Measurements from ENCODE around the gene IGF2R.

The IGF2R gene

GRCh38 chr6:159989492-159990480 lies 20.9 kb downstream of the IGF2R start:
- DNase-seq (no peak), ATAC-seq (ENCODE audit: insufficient read depth, low read depth) (no peak)
- H3K9ac ChIP-seq (ENCODE audit: low read depth, low read length) = no peak overlapping the region
- H3K4me3 ChIP-seq (ENCODE audit: low read depth in 1 of 2, low read length in 2 of 2) = no peak overlapping the region
- no peaks in the 10 kb centered on the region for H3K27me3 ChIP-seq (ENCODE audit: insufficient read depth, low read length, poor library complexity)
- H3K27ac ChIP-seq (ENCODE audit: low read length) = peak overlapping the region; percentile 58
- H3K4me1 ChIP-seq (ENCODE audit: insufficient read depth, low read length) = peaks cover 60% of the 10 kb centered on the region
- TF ChIP-seq EZH2 (IDR thresholded peaks at IDR 0.05; ENCODE audit: borderline replicate concordance, low read depth, low read length, severe bottlenecking) (no peak), CTCF (IDR thresholded peaks at IDR 0.05; ENCODE audit: borderline replicate concordance, extremely low read depth, low read length, poor library complexity, severe bottlenecking) (no peak)
- H3K9me3 ChIP-seq (ENCODE audit: insufficient read depth, low read length, severe bottlenecking) = no peaks in the 10 kb centered on the region
- peaks cover 45% of the 10 kb centered on the region for H3K36me3 ChIP-seq (ENCODE audit: insufficient read depth, low read length)
- no peak overlapping the region for H2AFZ ChIP-seq (ENCODE audit: low read depth, low read length)
- peaks cover 100% of the 10 kb centered on the region for H3K79me2 ChIP-seq (ENCODE audit: insufficient read depth, low read length)
- peaks cover 48% of the 10 kb centered on the region for H4K20me1 ChIP-seq (ENCODE audit: insufficient read depth, low read length)
- H3K4me2 ChIP-seq (ENCODE audit: insufficient read depth, low read length) = no peak overlapping the region

GRCh38 chr6:159992366-159992765 lies 23.5 kb downstream of the IGF2R start:
- Histone ChIP-seq H3K4me2 (ENCODE audit: insufficient read depth, low read length) (no peak overlapping the region), H3K4me3 (ENCODE audit: low read depth in 1 of 2, low read length in 2 of 2) (no peak overlapping the region), H3K36me3 (ENCODE audit: insufficient read depth, low read length) (peaks cover 59% of the 10 kb centered on the region), H3K9ac (ENCODE audit: low read depth, low read length) (no peak overlapping the region), H3K27ac (ENCODE audit: low read length) (no peak overlapping the region), H3K79me2 (ENCODE audit: insufficient read depth, low read length) (peaks cover 100% of the 10 kb centered on the region), H3K4me1 (ENCODE audit: insufficient read depth, low read length) (peaks cover 66% of the 10 kb centered on the region), H2AFZ (ENCODE audit: low read depth, low read length) (no peak overlapping the region), H3K27me3 (ENCODE audit: insufficient read depth, low read length, poor library complexity) (no peaks in the 10 kb centered on the region), H4K20me1 (ENCODE audit: insufficient read depth, low read length) (peaks cover 52% of the 10 kb centered on the region), H3K9me3 (ENCODE audit: insufficient read depth, low read length, severe bottlenecking) (no peaks in the 10 kb centered on the region)
- no peak for ATAC-seq (ENCODE audit: insufficient read depth, low read depth)
- DNase-seq = no peak
- TF ChIP-seq CTCF (IDR thresholded peaks at IDR 0.05; ENCODE audit: borderline replicate concordance, extremely low read depth, low read length, poor library complexity, severe bottlenecking) = no peak
- TF ChIP-seq EZH2 (IDR thresholded peaks at IDR 0.05; ENCODE audit: borderline replicate concordance, low read depth, low read length, severe bottlenecking) = no peak

GRCh38 chr6:159995405-159995804 lies 26.5 kb downstream of the IGF2R start:
- H3K4me2 ChIP-seq (ENCODE audit: insufficient read depth, low read length) = no peak overlapping the region
- peak overlapping the region; percentile 10; the same call in 1 of the 2 replicates for H3K9ac ChIP-seq (ENCODE audit: low read depth, low read length)
- H2AFZ ChIP-seq (ENCODE audit: low read depth, low read length) = no peak overlapping the region
- DNase-seq (no peak), ATAC-seq (ENCODE audit: insufficient read depth, low read depth) (no peak)
- H3K27me3 ChIP-seq (ENCODE audit: insufficient read depth, low read length, poor library complexity) = no peaks in the 10 kb centered on the region
- peaks cover 100% of the 10 kb centered on the region for H3K79me2 ChIP-seq (ENCODE audit: insufficient read depth, low read length)
- no peaks in the 10 kb centered on the region for H3K9me3 ChIP-seq (ENCODE audit: insufficient read depth, low read length, severe bottlenecking)
- peaks cover 73% of the 10 kb centered on the region for H3K4me1 ChIP-seq (ENCODE audit: insufficient read depth, low read length)
- TF ChIP-seq CTCF (IDR thresholded peaks at IDR 0.05; ENCODE audit: borderline replicate concordance, extremely low read depth, low read length, poor library complexity, severe bottlenecking) (no peak), EZH2 (IDR thresholded peaks at IDR 0.05; ENCODE audit: borderline replicate concordance, low read depth, low read length, severe bottlenecking) (no peak)
- peaks cover 67% of the 10 kb centered on the region for H3K36me3 ChIP-seq (ENCODE audit: insufficient read depth, low read length)
- H4K20me1 ChIP-seq (ENCODE audit: insufficient read depth, low read length) = peaks cover 44% of the 10 kb centered on the region
- H3K4me3 ChIP-seq (ENCODE audit: low read depth in 1 of 2, low read length in 2 of 2) = no peak overlapping the region
- H3K27ac ChIP-seq (ENCODE audit: low read length) = no peak overlapping the region; the same call in 1 of the 2 replicates
